Duodenal mucosa (tissue), 2 donors: Measurements from ENCODE around the gene CDH12.
"Not testable (repeated sequence)": the region's sequence is repeated elsewhere in the genome, so short reads cannot be mapped to it uniquely, and the experiment has no call there.

Experiments used
- H3K27ac ChIP-seq: one replicate; pipeline ENCODE4 v1.7.0; 2013; ENCODE audit warnings: low read depth, low read length
- H3K27me3 ChIP-seq, 2 donors: one replicate each; pipeline ENCODE4 v1.7.0; 2013; ENCODE audit warnings: low read length in 2 of 2, control low read depth in 1 of 2; ENCODE audit not compliant: insufficient read depth in 2 of 2, control insufficient read depth in 1 of 2
- H3K36me3 ChIP-seq, 2 donors: one replicate each; pipeline ENCODE4 v1.7.0; 2013; ENCODE audit warnings: low read length in 2 of 2, control low read depth in 1 of 2; ENCODE audit not compliant: insufficient read depth in 2 of 2, control insufficient read depth in 1 of 2
- H3K4me1 ChIP-seq, 2 donors: one replicate each; pipeline ENCODE4 v1.7.0; 2013; ENCODE audit warnings: low read length in 2 of 2, control low read depth in 1 of 2; ENCODE audit not compliant: insufficient read depth in 2 of 2, control insufficient read depth in 1 of 2
- H3K4me3 ChIP-seq, 2 donors: one replicate each; pipeline ENCODE4 v1.7.0; 2013; ENCODE audit warnings: low read length in 2 of 2, low read depth in 1 of 2
- H3K9ac ChIP-seq, 2 donors: one replicate each; pipeline ENCODE4 v1.7.0; 2013; ENCODE audit warnings: low read length in 2 of 2, low read depth in 1 of 2
- H3K9me3 ChIP-seq, 2 donors: one replicate each; pipeline ENCODE4 v1.7.0; 2013; ENCODE audit warnings: low read length in 2 of 2, control low read depth in 1 of 2; ENCODE audit not compliant: control insufficient read depth in 1 of 2

CDH12 gene

DNA sequence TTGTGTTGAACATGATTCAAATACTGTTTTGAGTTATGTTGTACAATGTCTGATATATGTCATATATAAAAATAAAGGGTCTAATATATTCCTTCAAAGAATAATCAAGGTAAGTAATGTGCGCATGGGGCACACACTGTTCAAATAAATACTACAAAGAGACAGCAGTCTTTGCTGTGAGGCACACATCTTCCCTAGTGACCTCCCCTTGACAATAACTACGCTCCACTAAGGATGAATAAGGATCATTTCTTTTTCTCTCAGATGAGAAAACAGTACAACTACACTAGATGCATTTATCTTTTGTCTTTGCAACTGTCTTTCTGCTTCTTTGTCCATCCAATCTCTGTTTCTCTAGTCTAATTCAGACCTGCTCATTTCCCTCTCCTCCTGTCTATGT, 684.4 kb downstream of the CDH12 start:
- not testable (repeated sequence) for H3K27ac ChIP-seq, H3K4me1 ChIP-seq, H3K27me3 ChIP-seq, H3K36me3 ChIP-seq, H3K9me3 ChIP-seq, H3K9ac ChIP-seq, H3K4me3 ChIP-seq

DNA sequence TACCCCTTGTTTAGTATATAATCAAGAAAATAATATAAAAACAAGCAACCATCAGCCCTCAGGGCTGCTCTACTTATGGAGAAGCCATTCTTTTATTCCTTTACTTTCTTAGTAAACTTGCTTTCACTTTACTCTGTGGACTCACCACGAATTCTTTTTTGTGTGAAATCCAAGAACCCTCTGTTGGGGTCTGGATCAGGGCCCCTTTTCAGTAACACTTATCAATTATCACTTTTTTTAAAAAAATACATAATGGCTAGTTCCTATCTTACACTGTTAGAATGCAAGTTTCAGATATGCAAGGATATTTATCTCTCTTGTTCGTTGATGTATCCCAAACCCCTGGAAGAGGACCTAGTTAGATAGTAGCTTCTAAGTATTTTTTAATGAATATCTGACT, 687.2 kb downstream of the CDH12 start:
- H3K4me1 ChIP-seq, H3K9me3 ChIP-seq, H3K36me3 ChIP-seq, H3K27me3 ChIP-seq, H3K9ac ChIP-seq, H3K27ac ChIP-seq, H3K4me3 ChIP-seq: not testable (repeated sequence)

DNA sequence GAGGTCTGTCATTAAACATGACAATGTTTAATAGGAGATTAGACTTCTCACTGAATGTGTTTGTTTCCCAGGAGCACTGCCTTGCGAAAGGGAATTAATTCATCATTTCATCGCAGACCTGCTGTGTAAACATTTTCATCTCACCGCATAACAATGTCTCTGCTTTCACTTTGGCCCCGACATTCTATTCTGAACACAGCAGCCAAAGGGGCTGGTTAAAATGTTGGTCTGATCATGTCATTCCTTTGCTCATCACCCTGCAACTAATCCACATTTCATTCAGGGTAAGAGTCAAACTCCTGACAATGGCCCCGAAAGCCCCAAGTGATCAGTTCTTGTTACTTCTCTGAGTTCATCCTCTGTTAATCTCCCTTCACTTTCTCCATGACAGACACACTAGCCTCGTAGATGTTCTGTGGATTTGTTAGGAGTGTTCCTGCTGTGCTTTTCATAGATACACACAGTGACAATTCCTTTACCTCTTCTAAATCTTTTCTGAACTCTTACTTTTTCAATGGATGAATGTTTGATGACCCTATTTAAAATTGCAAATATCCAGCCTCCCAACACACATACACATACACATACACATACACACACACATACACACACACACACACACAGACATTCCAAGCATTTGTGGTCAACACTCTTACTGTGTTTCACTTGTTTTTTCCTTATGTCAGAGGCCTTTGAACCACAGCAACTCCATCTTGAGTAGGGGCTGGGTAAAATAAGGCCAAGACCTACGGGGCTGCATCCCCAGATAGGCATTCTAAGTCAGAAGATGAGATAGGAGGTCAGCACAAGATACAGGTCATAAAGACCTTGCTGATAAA, 688.0 kb downstream of the CDH12 start:
- H3K36me3 ChIP-seq, H3K4me3 ChIP-seq, H3K4me1 ChIP-seq, H3K9me3 ChIP-seq, H3K27me3 ChIP-seq, H3K9ac ChIP-seq, H3K27ac ChIP-seq: not testable (repeated sequence)

- H3K4me3 ChIP-seq, H3K9ac ChIP-seq, H3K36me3 ChIP-seq, H3K27ac ChIP-seq, H3K9me3 ChIP-seq, H3K27me3 ChIP-seq, H3K4me1 ChIP-seq: not testable (repeated sequence)
Measured at GRCh38 chr5:22156953-22157352, 696.2 kb downstream of the CDH12 start.

DNA sequence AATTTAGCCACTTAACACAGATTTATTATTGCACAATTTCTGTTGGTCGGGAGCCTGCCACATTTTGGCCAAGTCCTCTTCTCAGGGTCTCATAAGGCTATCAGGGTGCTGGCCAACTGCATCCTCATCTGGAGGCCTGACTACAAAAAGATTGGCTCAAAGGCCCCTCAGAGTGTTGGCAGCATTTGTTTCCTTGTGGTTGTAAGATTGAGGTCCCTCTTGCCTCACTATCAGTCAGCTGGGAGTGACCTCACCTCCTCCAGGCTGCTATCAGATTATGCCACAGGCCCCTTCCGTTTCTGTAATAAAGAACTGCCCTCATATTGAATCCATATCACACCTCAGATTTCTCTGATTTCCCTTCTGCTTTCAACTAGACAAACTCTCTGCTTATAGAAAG, 698.4 kb downstream of the CDH12 start:
- not testable (repeated sequence) for H3K9me3 ChIP-seq, H3K9ac ChIP-seq, H3K27me3 ChIP-seq, H3K4me1 ChIP-seq, H3K27ac ChIP-seq, H3K36me3 ChIP-seq, H3K4me3 ChIP-seq

DNA sequence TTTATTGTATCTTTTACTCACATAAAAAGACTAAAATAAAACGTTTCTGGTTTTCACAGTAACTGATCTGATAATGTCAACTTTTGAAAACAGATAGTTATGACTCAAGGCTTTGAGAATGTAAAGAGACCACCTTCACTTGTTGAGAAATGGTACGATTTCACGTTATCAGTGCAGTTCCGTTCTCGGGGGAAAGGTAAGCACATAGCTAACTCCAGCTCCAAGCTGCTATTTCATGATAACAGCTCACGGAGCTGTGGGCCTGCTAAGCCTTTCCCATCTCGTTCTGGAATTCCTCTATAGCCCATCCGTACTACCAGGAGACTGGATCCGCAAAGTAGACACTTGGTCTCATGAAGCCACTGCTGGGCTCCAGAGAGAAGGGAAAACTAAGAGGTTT, 701.3 kb downstream of the CDH12 start:
- not testable (repeated sequence) for H3K9ac ChIP-seq, H3K4me1 ChIP-seq, H3K4me3 ChIP-seq, H3K36me3 ChIP-seq, H3K9me3 ChIP-seq, H3K27me3 ChIP-seq, H3K27ac ChIP-seq

GRCh38 chr5:22140418-22140817, 712.7 kb downstream of the CDH12 start:
- not testable (repeated sequence) for H3K9me3 ChIP-seq, H3K4me3 ChIP-seq, H3K9ac ChIP-seq, H3K4me1 ChIP-seq, H3K36me3 ChIP-seq, H3K27ac ChIP-seq, H3K27me3 ChIP-seq

GRCh38 chr5:22139662-22140300, 713.4 kb downstream of the CDH12 start:
- H3K9me3 ChIP-seq, H3K36me3 ChIP-seq, H3K4me1 ChIP-seq, H3K4me3 ChIP-seq, H3K27me3 ChIP-seq, H3K27ac ChIP-seq, H3K9ac ChIP-seq: not testable (repeated sequence)

- no peak overlapping the region for H3K9ac ChIP-seq
Measured at GRCh38 chr5:22111320-22111719, 741.8 kb downstream of the CDH12 start.

GRCh38 chr5:22109315-22109714, 743.8 kb downstream of the CDH12 start:
- Histone ChIP-seq H3K27me3 (no peaks in the 10 kb centered on the region), H3K36me3 (no peaks in the 10 kb centered on the region), H3K9me3 (no peaks in the 10 kb centered on the region), H3K9ac (no peak overlapping the region), H3K27ac (no peak overlapping the region), H3K4me3 (no peak overlapping the region), H3K4me1 (no peaks in the 10 kb centered on the region)

More at GRCh38 chr5:22111320-22111719, 741.8 kb downstream of the CDH12 start:
- Histone ChIP-seq H3K4me1 (no peaks in the 10 kb centered on the region), H3K27me3 (no peaks in the 10 kb centered on the region), H3K36me3 (no peaks in the 10 kb centered on the region), H3K4me3 (no peak overlapping the region), H3K9me3 (no peaks in the 10 kb centered on the region), H3K27ac (no peak overlapping the region)
